SK-N-SH (cell line): Measurements from ENCODE around the gene MAMDC2. TPM values are rescaled to one million over a fixed set of nuclear protein-coding genes. Genes with fewer than 3 reads are reported as not detected.

ENCODE experiments used
- CTCF ChIA-PET: fragments of 300-600, 350-600 bp; formaldehyde crosslinking; extraction: SDS; loops from one replicate; lab custom pipeline; 2021; lab: Yijun Ruan, JAX
- POLR2A ChIA-PET: fragments of 350-600 bp; sonication (Branson Sonifier 250); formaldehyde crosslinking; extraction: SDS; loops from one replicate; lab custom pipeline; 2020; ENCODE audit warnings: antibody characterized with exemption, inconsistent platforms; lab: Yijun Ruan, JAX
- DNase-seq: peaks from one replicate; pipeline ENCODE4 v3.0.0; 2012
- H2AFZ ChIP-seq: fragments of 200-600 bp; sonication (generic); 2 replicates; pipeline ENCODE4 v1.8.1; 2016; ENCODE audit warnings: antibody characterized with exemption, mild to moderate bottlenecking, low read depth
- H3F3A ChIP-seq: fragments of 200-600 bp; sonication (generic); replicated peaks from 2 replicates; pipeline ENCODE3; 2016; ENCODE audit warnings: antibody characterized with exemption, mild to moderate bottlenecking; ENCODE audit not compliant: insufficient read depth
- H3K27ac ChIP-seq, 2 experiments: fragments of 200-500 bp in 1 of 2; fragments of 200-600 bp in 1 of 2; sonication (Bioruptor generic) in 1 of 2; sonication (generic), shearing (Covaris generic) in 1 of 2; 2 replicates each; pipeline versions ENCODE4 v1.5.1 to v1.6.1; 2014 to 2016; ENCODE audit warnings: low read depth in 2 of 2, inconsistent platforms in 1 of 2, low read length in 1 of 2, mild to moderate bottlenecking in 1 of 2, mixed read lengths in 1 of 2
- H3K27me3 ChIP-seq: fragments of 200-600 bp; sonication (generic), shearing (Covaris generic); 2 replicates; pipeline ENCODE4 v1.6.1; 2016; ENCODE audit warnings: mixed run types; ENCODE audit not compliant: insufficient read depth
- H3K36me3 ChIP-seq, 2 experiments: fragments of 200-500 bp in 1 of 2; fragments of 200-600 bp in 1 of 2; sonication (Bioruptor generic) in 1 of 2; sonication (generic) in 1 of 2; replicated peaks in 1 of 2; 2 replicates each; pipeline versions ENCODE3 to v1.5.1; 2014 to 2016; ENCODE audit warnings: low read length in 1 of 2, mild to moderate bottlenecking in 1 of 2; ENCODE audit not compliant: insufficient read depth in 2 of 2, control insufficient read depth in 1 of 2
- H3K4me1 ChIP-seq, 2 experiments: fragments of 200-500 bp in 1 of 2; fragments of 200-600 bp in 1 of 2; sonication (Bioruptor generic) in 1 of 2; sonication (generic), shearing (Covaris generic) in 1 of 2; 2 replicates each; pipeline versions ENCODE4 v1.5.1 to v1.6.1; 2014 to 2016; ENCODE audit warnings: low read depth in 1 of 2, low read length in 1 of 2, mixed run types in 1 of 2; ENCODE audit not compliant: insufficient read depth in 2 of 2, control insufficient read depth in 1 of 2
- H3K4me2 ChIP-seq: fragments of 200-600 bp; sonication (generic), shearing (Covaris generic); 2 replicates; pipeline ENCODE4 v1.6.1; 2017; ENCODE audit warnings: mixed run types
- H3K4me3 ChIP-seq, 2 experiments: fragments of 200-500 bp in 1 of 2; fragments of 200-600 bp in 1 of 2; sonication (Bioruptor generic) in 1 of 2; sonication (generic), shearing (Covaris generic) in 1 of 2; 2 replicates each; pipeline versions ENCODE4 v1.5.1 to v1.8.1; 2014 to 2016; ENCODE audit warnings: low read depth in 2 of 2, inconsistent platforms in 1 of 2, low read length in 1 of 2, mild to moderate bottlenecking in 1 of 2, mixed read lengths in 1 of 2, moderate library complexity in 1 of 2
- H3K79me2 ChIP-seq: fragments of 200-600 bp; sonication (generic); 2 replicates; pipeline ENCODE4 v1.8.1; 2017; ENCODE audit warnings: mild to moderate bottlenecking; ENCODE audit not compliant: insufficient read depth
- H3K9ac ChIP-seq: fragments of 200-600 bp; sonication (generic); 2 replicates; pipeline ENCODE4 v1.6.1; 2017; ENCODE audit warnings: mixed run types
- H3K9me2 ChIP-seq: fragments of 200-600 bp; sonication (generic); 2 replicates; pipeline ENCODE4 v1.6.1; 2017; ENCODE audit warnings: mixed run types
- H3K9me3 ChIP-seq: fragments of 200-600 bp; sonication (generic); 2 replicates; pipeline ENCODE4 v1.6.1; 2017; ENCODE audit warnings: mixed run types, mild to moderate bottlenecking, moderate library complexity
- H4K20me1 ChIP-seq: fragments of 200-600 bp; sonication (generic); 2 replicates; pipeline ENCODE4 v1.6.1; 2017; ENCODE audit warnings: mild to moderate bottlenecking, mixed run types; ENCODE audit not compliant: insufficient read depth
- CHD2 ChIP-seq: fragments of 150-350 bp; IDR thresholded peaks from 2 replicates; pipeline ENCODE4 v1.6.1; 2018; ENCODE audit warnings: low read length; ENCODE audit not compliant: partially characterized antibody
- EP300 ChIP-seq, 2 experiments: IDR thresholded peaks; 2 replicates each; pipeline versions ENCODE4 v1.4.0 to v1.6.1; 2012; ENCODE audit warnings: borderline replicate concordance in 1 of 2, low read depth in 1 of 2, low read length in 1 of 2
- EZH2phosphoT487 ChIP-seq: fragments of 200-600 bp; sonication (generic); IDR thresholded peaks from 2 replicates; pipeline ENCODE4 v1.6.1; 2017; ENCODE audit warnings: low read depth, mixed run types, mild to moderate bottlenecking, antibody characterized with exemption, moderate library complexity, borderline replicate concordance
- FOXJ3 ChIP-seq: sonication (generic); formaldehyde crosslinking; IDR thresholded peaks from 2 replicates; pipeline ENCODE4 v1.5.1; 2020; ENCODE audit warnings: mild to moderate bottlenecking, missing genetic modification reagents
- FOXM1 ChIP-seq: IDR thresholded peaks from 2 replicates; pipeline ENCODE4 v1.4.0; 2012; ENCODE audit warnings: low read depth, mild to moderate bottlenecking
- GABPA ChIP-seq: IDR thresholded peaks from 2 replicates; pipeline ENCODE4 v1.4.0; 2012; ENCODE audit warnings: low read depth, mild to moderate bottlenecking
- JUND ChIP-seq: IDR thresholded peaks from 2 replicates; pipeline ENCODE4 v1.4.0; 2012
- MEF2A ChIP-seq: IDR thresholded peaks from 2 replicates; pipeline ENCODE4 v1.4.0; 2012; ENCODE audit warnings: low read depth, borderline replicate concordance
- NFIC ChIP-seq: IDR thresholded peaks from 2 replicates; pipeline ENCODE4 v1.4.0; 2012; ENCODE audit warnings: borderline replicate concordance
- POLR2AphosphoS5 ChIP-seq: IDR thresholded peaks from 2 replicates; pipeline ENCODE4 v1.6.1; 2012; ENCODE audit warnings: low read depth, low read length
- RAD21 ChIP-seq: IDR thresholded peaks from 2 replicates; pipeline ENCODE4 v1.6.1; 2012; ENCODE audit warnings: mild to moderate bottlenecking, low read length
- RCOR1 ChIP-seq: fragments of 150-350 bp; IDR thresholded peaks from 2 replicates; pipeline ENCODE4 v1.6.1; 2017; ENCODE audit warnings: antibody characterized with exemption, low read length
- RXRA ChIP-seq: IDR thresholded peaks from 2 replicates; pipeline ENCODE4 v1.4.0; 2012; ENCODE audit warnings: low read depth, mild to moderate bottlenecking, borderline replicate concordance
- SIN3A ChIP-seq: IDR thresholded peaks from 2 replicates; pipeline ENCODE4 v1.6.1; 2012; ENCODE audit warnings: low read depth, mild to moderate bottlenecking, low read length, moderate library complexity, borderline replicate concordance
- TAF1 ChIP-seq: IDR thresholded peaks from 2 replicates; pipeline ENCODE4 v1.6.1; 2012; ENCODE audit warnings: low read depth, mild to moderate bottlenecking, low read length, moderate library complexity, borderline replicate concordance
- WGBS: methylation state at CpG from one replicate; pipeline ENCODE4 v1.1.6; 2017; ENCODE audit warnings: low lambda C conversion rate; 5-methylcytosine and 5-hydroxymethylcytosine counted together
- polyA plus RNA-seq, 3 experiments: library from polyadenylated mRNA; depleted of rRNA; stranded (reverse); fragments of >200 nt; gene quantifications; 2 replicates each; pipeline ENCODE4 v1.2.3, GENCODE V29; 2012
- TF ChIP-seq, protein P1 (sequence below): fragments of 200-600 bp; sonication (generic); IDR thresholded peaks from 2 replicates; pipeline ENCODE4 v1.6.1; 2017; ENCODE audit warnings: antibody characterized with exemption, mild to moderate bottlenecking, moderate library complexity
- TF ChIP-seq, protein P2 (sequence below): IDR thresholded peaks from 2 replicates; pipeline ENCODE4 v1.4.0; 2012; ENCODE audit warnings: low read depth, borderline replicate concordance
- TF ChIP-seq, protein P3 (sequence below): fragments of 150-350 bp; IDR thresholded peaks from 2 replicates; pipeline ENCODE4 v1.6.1; 2016; ENCODE audit warnings: mild to moderate bottlenecking, low read depth, low read length
- TF ChIP-seq, protein P4 (sequence below): IDR thresholded peaks from 2 replicates; pipeline ENCODE4 v1.4.0; 2012; ENCODE audit warnings: low read depth
- TF ChIP-seq, protein P5 (sequence below): IDR thresholded peaks from 2 replicates; pipeline ENCODE4; 2012

The MAMDC2 gene
- polyA plus RNA-seq, 1 of the 3 experiments (the other 2 are of a cell fraction), result not detected

DNA sequence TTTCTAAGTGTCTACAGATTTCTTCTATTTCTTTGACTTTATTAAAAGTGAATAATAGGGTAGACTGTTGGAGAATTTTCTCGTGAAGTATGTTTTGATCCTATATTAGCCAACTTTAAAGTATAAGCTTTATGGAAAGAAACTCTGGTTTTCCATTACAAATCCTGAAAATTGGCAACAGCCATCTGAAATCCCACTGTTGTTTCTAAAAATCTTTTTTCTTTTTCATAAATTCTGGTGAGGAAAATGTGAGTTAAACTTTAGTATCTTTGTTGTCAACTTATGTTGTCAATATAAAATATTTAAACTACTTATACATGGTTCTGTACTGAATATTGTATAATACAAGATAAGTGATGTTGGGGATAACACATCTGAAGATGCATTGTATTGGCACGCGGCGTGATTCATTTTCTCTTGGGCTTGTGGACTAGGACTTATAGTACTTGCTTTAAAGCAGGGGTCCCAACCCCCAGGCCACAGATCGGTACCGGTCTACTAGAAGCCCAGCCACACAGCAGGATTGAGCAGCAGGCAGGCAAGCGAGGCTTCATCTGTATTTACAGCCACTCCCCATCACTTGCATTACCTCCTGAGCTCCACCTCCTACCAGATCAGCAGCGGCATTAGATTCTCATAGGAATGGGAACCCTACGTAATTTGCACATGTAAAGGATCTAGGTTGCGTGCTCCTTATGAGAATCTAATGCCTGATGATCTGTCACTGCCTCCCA is 12.7 kb downstream of the MAMDC2 start:
- CTCF ChIA-PET, result interaction anchor here (0.7 to 1.2 kb wide), 3 partner anchors 10 to 22 kb away, joined by 3 read pairs; no protein-coding TSS in a partner anchor

More for the DNA sequence above, 12.7 kb downstream of the MAMDC2 start:
- no peaks in the 10 kb centered on the region for H3K27me3 ChIP-seq
- TF ChIP-seq TAF1 (no peak), EP300 (IDR thresholded peaks at IDR 0.05; ENCODE audit: borderline replicate concordance in 1 of 2, low read depth in 1 of 2, low read length in 1 of 2) (no peak), CHD2 (no peak), EZH2phosphoT487 (no peak), POLR2AphosphoS5 (no peak), NFIC (no peak), RXRA (no peak), SIN3A (no peak), FOXJ3 (CRISPR knock-in tag) (no peak), GABPA (no peak), MEF2A (no peak), RCOR1 (no peak), JUND (no peak), RAD21 (no peak), FOXM1 (no peak)
- TF ChIP-seq, protein P1, sequence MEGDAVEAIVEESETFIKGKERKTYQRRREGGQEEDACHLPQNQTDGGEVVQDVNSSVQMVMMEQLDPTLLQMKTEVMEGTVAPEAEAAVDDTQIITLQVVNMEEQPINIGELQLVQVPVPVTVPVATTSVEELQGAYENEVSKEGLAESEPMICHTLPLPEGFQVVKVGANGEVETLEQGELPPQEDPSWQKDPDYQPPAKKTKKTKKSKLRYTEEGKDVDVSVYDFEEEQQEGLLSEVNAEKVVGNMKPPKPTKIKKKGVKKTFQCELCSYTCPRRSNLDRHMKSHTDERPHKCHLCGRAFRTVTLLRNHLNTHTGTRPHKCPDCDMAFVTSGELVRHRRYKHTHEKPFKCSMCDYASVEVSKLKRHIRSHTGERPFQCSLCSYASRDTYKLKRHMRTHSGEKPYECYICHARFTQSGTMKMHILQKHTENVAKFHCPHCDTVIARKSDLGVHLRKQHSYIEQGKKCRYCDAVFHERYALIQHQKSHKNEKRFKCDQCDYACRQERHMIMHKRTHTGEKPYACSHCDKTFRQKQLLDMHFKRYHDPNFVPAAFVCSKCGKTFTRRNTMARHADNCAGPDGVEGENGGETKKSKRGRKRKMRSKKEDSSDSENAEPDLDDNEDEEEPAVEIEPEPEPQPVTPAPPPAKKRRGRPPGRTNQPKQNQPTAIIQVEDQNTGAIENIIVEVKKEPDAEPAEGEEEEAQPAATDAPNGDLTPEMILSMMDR, result no peak
- TF ChIP-seq, protein P2, sequence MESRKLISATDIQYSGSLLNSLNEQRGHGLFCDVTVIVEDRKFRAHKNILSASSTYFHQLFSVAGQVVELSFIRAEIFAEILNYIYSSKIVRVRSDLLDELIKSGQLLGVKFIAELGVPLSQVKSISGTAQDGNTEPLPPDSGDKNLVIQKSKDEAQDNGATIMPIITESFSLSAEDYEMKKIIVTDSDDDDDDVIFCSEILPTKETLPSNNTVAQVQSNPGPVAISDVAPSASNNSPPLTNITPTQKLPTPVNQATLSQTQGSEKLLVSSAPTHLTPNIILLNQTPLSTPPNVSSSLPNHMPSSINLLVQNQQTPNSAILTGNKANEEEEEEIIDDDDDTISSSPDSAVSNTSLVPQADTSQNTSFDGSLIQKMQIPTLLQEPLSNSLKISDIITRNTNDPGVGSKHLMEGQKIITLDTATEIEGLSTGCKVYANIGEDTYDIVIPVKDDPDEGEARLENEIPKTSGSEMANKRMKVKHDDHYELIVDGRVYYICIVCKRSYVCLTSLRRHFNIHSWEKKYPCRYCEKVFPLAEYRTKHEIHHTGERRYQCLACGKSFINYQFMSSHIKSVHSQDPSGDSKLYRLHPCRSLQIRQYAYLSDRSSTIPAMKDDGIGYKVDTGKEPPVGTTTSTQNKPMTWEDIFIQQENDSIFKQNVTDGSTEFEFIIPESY, result no peak
- TF ChIP-seq, protein P3, sequence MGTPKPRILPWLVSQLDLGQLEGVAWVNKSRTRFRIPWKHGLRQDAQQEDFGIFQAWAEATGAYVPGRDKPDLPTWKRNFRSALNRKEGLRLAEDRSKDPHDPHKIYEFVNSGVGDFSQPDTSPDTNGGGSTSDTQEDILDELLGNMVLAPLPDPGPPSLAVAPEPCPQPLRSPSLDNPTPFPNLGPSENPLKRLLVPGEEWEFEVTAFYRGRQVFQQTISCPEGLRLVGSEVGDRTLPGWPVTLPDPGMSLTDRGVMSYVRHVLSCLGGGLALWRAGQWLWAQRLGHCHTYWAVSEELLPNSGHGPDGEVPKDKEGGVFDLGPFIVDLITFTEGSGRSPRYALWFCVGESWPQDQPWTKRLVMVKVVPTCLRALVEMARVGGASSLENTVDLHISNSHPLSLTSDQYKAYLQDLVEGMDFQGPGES, result no peak
- TF ChIP-seq, protein P4, sequence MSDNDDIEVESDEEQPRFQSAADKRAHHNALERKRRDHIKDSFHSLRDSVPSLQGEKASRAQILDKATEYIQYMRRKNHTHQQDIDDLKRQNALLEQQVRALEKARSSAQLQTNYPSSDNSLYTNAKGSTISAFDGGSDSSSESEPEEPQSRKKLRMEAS, result no peak
- TF ChIP-seq, protein P5, sequence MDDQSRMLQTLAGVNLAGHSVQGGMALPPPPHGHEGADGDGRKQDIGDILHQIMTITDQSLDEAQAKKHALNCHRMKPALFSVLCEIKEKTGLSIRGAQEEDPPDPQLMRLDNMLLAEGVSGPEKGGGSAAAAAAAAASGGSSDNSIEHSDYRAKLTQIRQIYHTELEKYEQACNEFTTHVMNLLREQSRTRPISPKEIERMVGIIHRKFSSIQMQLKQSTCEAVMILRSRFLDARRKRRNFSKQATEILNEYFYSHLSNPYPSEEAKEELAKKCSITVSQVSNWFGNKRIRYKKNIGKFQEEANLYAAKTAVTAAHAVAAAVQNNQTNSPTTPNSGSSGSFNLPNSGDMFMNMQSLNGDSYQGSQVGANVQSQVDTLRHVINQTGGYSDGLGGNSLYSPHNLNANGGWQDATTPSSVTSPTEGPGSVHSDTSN, result no peak
- no peak overlapping the region for H3K27ac ChIP-seq
- no peak overlapping the region for H3K4me2 ChIP-seq
- H3K36me3 ChIP-seq, result no peaks in the 10 kb centered on the region
- H3K9ac ChIP-seq, result no peak overlapping the region
- H3K4me3 ChIP-seq, result no peak overlapping the region
- H3K9me3 ChIP-seq, result no peaks in the 10 kb centered on the region
- H3K79me2 ChIP-seq, result no peaks in the 10 kb centered on the region
- no peak overlapping the region for H2AFZ ChIP-seq
- 79% methylated on average over 10 of the region's 10 CpGs for WGBS
- no peaks in the 10 kb centered on the region for H4K20me1 ChIP-seq
- DNase-seq, result no peak
- H3K9me2 ChIP-seq, result no peaks in the 10 kb centered on the region
- peaks cover 0 to 12% of the 10 kb centered on the region in 2 experiments; a peak in 1 of 4 replicates for H3K4me1 ChIP-seq
- H3F3A ChIP-seq, result peaks cover 11% of the 10 kb centered on the region
- POLR2A ChIA-PET, result no interaction called here
